Fibroblast of skin of abdomen (primary cell): ENCODE results near the gene SYNGR3.
"Not testable (repeated sequence)": the region's sequence is repeated elsewhere in the genome, so short reads cannot be mapped to it uniquely, and the experiment has no call there.

Experiments used
- DNase-seq: peaks from one replicate; pipeline ENCODE4 v3.0.0-alpha.2; 2013

SYNGR3 gene

GRCh38 chr16:2009164-2009711, 19.5 kb downstream of the SYNGR3 start:
- no peak for DNase-seq

- DNase-seq = peak; percentile 90
Measured at GRCh38 chr16:2009791-2010510, 20.2 kb downstream of the SYNGR3 start, which contains the start of gene ZNF598. Gene ZNF598, minus strand, starts transcription at chr16:2009821.

GRCh38 chr16:2011726-2012125, 22.0 kb downstream of the SYNGR3 start:
- DNase-seq = not testable (repeated sequence)

- DNase-seq = no peak
Measured at GRCh38 chr16:2013527-2013926, 23.8 kb downstream of the SYNGR3 start.

GRCh38 chr16:2015117-2015946, 25.6 kb downstream of the SYNGR3 start:
- DNase-seq = no peak

DNA sequence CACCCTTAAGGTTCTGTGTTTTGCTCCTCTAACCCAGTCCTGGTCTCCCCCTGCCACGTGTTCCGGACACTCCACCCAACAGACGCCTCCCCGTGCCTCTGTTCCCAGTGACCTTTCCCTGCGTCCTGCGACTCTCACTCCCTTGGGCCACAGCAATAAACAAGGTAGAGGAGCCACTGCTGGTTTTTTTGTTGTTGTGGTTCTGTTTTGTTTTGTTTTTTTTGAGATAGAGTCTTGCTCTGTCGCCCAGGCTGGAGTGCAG, 26.1 kb downstream of the SYNGR3 start:
- no peak for DNase-seq

DNA sequence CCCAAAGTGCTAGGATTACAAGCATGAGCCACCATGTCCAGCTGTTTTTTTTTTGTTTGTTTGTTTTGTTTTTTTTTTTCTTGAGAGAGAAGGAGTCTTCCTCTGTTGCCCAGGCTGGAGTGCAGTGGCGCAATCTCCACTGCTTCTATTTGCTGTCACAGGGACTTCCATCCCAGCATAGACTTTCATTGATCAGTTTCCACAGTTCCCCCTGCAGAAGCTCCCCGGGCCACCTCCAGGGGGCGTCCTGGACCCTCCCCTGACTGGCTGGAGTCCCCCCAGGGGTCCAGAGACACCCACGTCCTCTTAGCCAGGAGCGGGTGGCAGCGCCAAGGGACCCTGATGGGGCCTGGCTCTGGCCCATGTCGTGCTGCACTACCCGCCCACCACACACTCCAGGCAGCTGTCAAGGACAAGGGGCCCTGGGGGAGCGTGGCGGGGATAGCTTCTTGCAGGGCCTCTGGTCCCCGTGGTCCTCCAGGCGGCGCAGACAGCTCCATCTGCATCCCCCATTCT, 26.7 kb downstream of the SYNGR3 start:
- DNase-seq = no peak

- DNase-seq = no peak
Measured at GRCh38 chr16:2019518-2019920, 29.7 kb downstream of the SYNGR3 start, which contains the start of gene NPW. Gene NPW, plus strand, starts transcription at chr16:2019785.

DNA sequence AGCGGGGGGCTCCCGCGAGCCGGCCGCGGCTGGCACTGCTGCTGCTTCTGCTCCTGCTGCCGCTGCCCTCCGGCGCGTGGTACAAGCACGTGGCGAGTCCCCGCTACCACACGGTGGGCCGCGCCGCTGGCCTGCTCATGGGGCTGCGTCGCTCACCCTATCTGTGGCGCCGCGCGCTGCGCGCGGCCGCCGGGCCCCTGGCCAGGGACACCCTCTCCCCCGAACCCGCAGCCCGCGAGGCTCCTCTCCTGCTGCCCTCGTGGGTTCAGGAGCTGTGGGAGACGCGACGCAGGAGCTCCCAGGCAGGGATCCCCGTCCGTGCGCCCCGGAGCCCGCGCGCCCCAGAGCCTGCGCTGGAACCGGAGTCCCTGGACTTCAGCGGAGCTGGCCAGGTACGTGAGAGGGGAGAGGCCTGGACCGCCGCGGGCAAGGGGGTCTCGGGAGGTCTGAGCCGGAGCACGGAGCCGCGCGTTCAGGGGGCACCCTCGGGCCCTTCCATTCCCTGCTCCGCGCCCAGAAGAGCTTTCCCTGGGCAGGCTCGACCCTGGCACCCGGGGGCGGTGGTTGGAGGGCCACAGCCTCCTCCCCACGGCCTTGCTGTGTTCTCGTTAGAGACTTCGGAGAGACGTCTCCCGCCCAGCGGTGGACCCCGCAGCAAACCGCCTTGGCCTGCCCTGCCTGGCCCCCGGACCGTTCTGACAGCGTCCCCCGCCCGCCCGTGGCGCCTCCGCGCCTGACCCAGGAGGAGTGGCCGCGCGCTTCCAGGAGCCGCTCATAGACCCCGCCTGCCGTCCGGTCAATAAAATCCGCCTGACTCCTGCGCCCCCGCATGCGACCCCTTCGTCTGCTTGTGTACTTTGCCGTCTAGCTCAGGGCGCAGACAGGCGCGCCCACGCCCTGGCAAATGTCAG, 30.4 kb downstream of the SYNGR3 start:
- DNase-seq = no peak

DNA sequence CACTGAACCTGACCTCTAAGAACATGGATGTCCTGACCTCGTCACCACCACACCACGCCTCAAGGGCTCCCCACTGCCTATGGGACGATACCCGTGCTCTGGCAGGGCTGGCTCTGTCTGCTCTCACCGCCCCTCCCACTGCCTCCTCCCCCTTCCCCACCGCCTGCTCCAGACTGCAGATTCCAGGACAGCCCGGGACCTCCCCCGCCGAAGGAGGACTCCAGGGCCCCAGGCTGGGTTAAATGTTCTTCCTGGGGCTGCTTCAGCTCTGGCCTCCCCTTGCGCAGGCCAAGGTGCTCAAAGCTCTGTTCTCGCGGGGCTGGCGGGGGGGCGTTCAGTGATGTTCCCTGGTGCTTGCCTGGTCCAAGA, 32.9 kb downstream of the SYNGR3 start:
- DNase-seq = peak; percentile 62

GRCh38 chr16:2023092-2024031, 33.6 kb downstream of the SYNGR3 start:
- DNase-seq = peak; percentile 79

GRCh38 chr16:2024032-2024420, 34.3 kb downstream of the SYNGR3 start:
- DNase-seq = no peak

- no peak for DNase-seq
Measured at GRCh38 chr16:2025251-2025650, 35.5 kb downstream of the SYNGR3 start.

GRCh38 chr16:2025878-2026460, 36.2 kb downstream of the SYNGR3 start:
- no peak for DNase-seq

DNA sequence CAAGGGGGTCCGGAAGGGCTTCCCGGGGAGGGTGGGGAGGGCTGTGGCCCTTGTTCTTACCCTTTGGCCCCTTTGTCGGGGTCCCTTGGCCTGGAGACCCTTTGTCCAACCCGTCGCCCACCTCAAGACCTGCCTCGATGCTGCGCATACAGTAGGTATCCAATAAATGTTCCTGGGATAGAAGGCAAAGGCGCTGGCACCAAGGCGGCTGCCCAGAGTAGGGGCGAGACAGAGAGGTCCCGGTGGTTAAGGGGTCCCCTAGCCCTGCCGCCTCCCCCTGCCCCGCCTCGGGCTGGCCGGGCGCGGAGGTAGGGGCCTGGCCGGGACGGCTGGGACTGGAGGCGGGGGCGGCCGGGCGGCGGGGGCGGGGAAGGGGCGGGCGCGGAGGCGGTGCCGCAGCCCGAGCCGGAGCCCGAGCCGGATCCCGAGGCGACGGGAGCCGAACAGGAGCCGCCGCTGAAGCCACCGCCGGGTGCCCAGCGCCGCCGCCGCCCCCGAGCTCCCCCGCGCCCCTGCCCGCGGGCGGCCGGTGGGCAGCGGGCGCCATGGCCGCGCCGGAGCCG, 36.8 kb downstream of the SYNGR3 start, which contains the start of gene NHERF2:
NHERF2 (plus strand) TSS at position 442 of the 563 bp plus-strand sequence; CDS start at position 546, 104 bp downstream.
- no peak for DNase-seq

GRCh38 chr16:2027024-2028010, 37.5 kb downstream of the SYNGR3 start:
- peak; percentile 42 for DNase-seq

DNA sequence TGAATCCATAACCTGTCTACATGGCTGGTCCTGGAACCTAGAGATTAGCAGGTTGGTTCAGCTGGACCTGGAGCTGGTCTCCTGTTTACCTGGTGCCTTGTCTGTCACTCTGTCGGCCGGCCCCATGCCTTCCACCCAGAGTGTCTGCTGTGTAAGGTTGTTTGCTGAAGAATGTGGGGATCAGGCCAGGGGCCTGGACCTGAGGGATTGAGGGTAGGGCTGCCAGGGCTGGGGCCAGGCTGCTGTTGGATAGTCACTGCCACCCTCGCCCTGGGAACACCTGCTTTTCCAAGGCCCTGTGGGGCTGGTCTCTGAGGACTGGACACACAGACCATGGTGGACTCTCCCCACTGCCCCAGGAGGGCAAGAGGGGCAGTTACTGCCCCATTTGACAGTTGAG, 38.4 kb downstream of the SYNGR3 start:
- no peak for DNase-seq

DNA sequence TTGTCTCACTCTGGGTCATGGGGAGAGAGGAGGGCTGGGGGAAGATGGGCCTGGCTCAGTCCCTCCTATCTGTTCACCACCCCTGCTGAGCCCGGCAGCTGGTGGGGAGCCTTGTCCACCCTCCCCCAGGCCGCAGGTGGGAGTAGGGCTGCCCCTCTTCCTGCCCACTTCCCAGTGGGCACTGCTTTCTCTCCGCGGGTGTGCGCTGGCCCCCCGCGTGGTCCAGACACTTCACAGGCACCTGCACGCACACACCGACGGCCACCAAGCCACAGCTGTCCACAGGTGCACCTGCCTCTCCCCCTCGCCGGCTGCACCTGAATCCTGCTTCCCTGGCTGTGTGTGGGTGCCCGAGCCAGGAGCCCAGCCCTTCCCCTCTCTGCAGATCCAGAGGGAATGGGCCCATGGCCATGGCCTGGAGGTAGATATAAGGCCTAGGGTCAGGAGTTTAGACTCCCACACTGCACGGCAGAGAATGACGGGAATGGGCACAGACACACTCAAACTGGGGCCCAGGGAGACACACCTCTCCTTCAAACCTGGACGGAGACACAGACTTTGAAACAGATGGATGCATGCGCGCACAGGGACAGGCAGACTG, 39.0 kb downstream of the SYNGR3 start:
- DNase-seq = no peak

DNA sequence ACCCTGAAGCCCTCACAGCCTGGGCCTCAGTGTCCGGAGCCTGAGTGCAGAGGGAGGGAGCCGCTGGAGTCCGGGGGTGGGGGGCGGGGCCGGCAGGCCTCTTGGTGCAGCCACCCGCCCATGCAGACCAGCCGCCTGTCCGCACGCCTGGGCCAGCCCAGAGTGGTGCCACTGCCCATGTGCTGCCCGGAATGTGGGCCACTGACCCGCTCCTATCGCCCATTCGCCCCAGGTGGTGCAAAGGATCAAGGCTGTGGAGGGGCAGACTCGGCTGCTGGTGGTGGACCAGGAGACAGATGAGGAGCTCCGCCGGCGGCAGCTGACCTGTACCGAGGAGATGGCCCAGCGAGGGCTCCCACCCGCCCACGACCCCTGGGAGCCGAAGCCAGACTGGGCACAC, 39.6 kb downstream of the SYNGR3 start:
- DNase-seq = no peak
